ENCODE data around the gene HOXD11. TPM values are rescaled to one million over a fixed set of nuclear protein-coding genes. Genes with fewer than 3 reads are reported as not detected.

HOXD11 gene
- total RNA-seq, 1 donor: not detected

GRCh38 chr2:176122052-176122682 lies 15.1 kb downstream of the HOXD11 start:
- peaks cover 6% of the 10 kb centered on the region for H3K4me1 ChIP-seq (ENCODE audit: insufficient read depth, low read length)
- H3K79me2 ChIP-seq (ENCODE audit: insufficient read depth, low read length): no peaks in the 10 kb centered on the region
- no peak overlapping the region for H3K27ac ChIP-seq (ENCODE audit: low read depth, low read length)
- peaks cover 71% of the 10 kb centered on the region for H3K27me3 ChIP-seq (ENCODE audit: insufficient read depth, low read length)
- H3K4me2 ChIP-seq (ENCODE audit: insufficient read depth, low read length): peak overlapping the region; percentile 87
- no peaks in the 10 kb centered on the region for H3K36me3 ChIP-seq (ENCODE audit: insufficient read depth, low read length)
- peak; percentile 92 for DNase-seq (ENCODE audit: insufficient read length, low spot score, missing footprints)
- H2AFZ ChIP-seq (ENCODE audit: low read length): peak overlapping the region; percentile 76
- H3K4me3 ChIP-seq (ENCODE audit: insufficient read depth, low read length): peak overlapping the region; percentile 76
- no peak for TF ChIP-seq CTCF (IDR thresholded peaks at IDR 0.05; ENCODE audit: extremely low read depth, low read depth, low read length)
- H4K20me1 ChIP-seq (ENCODE audit: insufficient read depth, low read length): no peaks in the 10 kb centered on the region
- H3K9me3 ChIP-seq (ENCODE audit: low read depth, low read length): no peaks in the 10 kb centered on the region

- Histone ChIP-seq H3K27me3 (ENCODE audit: insufficient read depth, low read length) (peaks cover 64% of the 10 kb centered on the region), H3K79me2 (ENCODE audit: insufficient read depth, low read length) (no peaks in the 10 kb centered on the region), H3K4me1 (ENCODE audit: insufficient read depth, low read length) (peaks cover 9% of the 10 kb centered on the region), H2AFZ (ENCODE audit: low read length) (peak within 1 kb of the TSS; percentile 76), H3K36me3 (ENCODE audit: insufficient read depth, low read length) (no peaks in the 10 kb centered on the region), H4K20me1 (ENCODE audit: insufficient read depth, low read length) (no peaks in the 10 kb centered on the region), H3K4me2 (ENCODE audit: insufficient read depth, low read length) (peak within 1 kb of the TSS; percentile 87), H3K9me3 (ENCODE audit: low read depth, low read length) (no peaks in the 10 kb centered on the region), H3K27ac (ENCODE audit: low read depth, low read length) (no peak within 1 kb of the TSS), H3K4me3 (ENCODE audit: insufficient read depth, low read length) (peak within 1 kb of the TSS; percentile 76)
- peak; percentile 97 for DNase-seq (ENCODE audit: insufficient read length, low spot score, missing footprints)
- no peak for TF ChIP-seq CTCF (IDR thresholded peaks at IDR 0.05; ENCODE audit: extremely low read depth, low read depth, low read length)
Measured at GRCh38 chr2:176122683-176123410, 15.8 kb downstream of the HOXD11 start, which contains the start of gene HOXD9. Gene HOXD9 (plus strand): TSS chr2:176122719. CDS start chr2:176122769, 50 bp downstream.

- Histone ChIP-seq H3K79me2 (ENCODE audit: insufficient read depth, low read length) (no peaks in the 10 kb centered on the region), H2AFZ (ENCODE audit: low read length) (peak overlapping the region; percentile 29), H3K27ac (ENCODE audit: low read depth, low read length) (no peak overlapping the region), H3K4me3 (ENCODE audit: insufficient read depth, low read length) (peak overlapping the region; percentile 76), H4K20me1 (ENCODE audit: insufficient read depth, low read length) (no peaks in the 10 kb centered on the region), H3K4me1 (ENCODE audit: insufficient read depth, low read length) (peaks cover 17% of the 10 kb centered on the region), H3K9me3 (ENCODE audit: low read depth, low read length) (no peaks in the 10 kb centered on the region), H3K27me3 (ENCODE audit: insufficient read depth, low read length) (peaks cover 57% of the 10 kb centered on the region), H3K4me2 (ENCODE audit: insufficient read depth, low read length) (peak overlapping the region; percentile 87), H3K36me3 (ENCODE audit: insufficient read depth, low read length) (no peaks in the 10 kb centered on the region)
- TF ChIP-seq CTCF (IDR thresholded peaks at IDR 0.05; ENCODE audit: extremely low read depth, low read depth, low read length): no peak
- peak; percentile 74 for DNase-seq (ENCODE audit: insufficient read length, low spot score, missing footprints)
Measured at GRCh38 chr2:176123411-176124109, 16.5 kb downstream of the HOXD11 start.
